ENCODE measurements around the gene GRN. TPM values are rescaled to one million over a fixed set of nuclear protein-coding genes. Genes with fewer than 3 reads are reported as not detected.

The GRN gene
- total and polyA plus RNA-seq, 2 donors (not counting 3 experiments of a cell fraction or from before 2014, with no cell fraction given) = 343 to 1,034 TPM

DNA sequence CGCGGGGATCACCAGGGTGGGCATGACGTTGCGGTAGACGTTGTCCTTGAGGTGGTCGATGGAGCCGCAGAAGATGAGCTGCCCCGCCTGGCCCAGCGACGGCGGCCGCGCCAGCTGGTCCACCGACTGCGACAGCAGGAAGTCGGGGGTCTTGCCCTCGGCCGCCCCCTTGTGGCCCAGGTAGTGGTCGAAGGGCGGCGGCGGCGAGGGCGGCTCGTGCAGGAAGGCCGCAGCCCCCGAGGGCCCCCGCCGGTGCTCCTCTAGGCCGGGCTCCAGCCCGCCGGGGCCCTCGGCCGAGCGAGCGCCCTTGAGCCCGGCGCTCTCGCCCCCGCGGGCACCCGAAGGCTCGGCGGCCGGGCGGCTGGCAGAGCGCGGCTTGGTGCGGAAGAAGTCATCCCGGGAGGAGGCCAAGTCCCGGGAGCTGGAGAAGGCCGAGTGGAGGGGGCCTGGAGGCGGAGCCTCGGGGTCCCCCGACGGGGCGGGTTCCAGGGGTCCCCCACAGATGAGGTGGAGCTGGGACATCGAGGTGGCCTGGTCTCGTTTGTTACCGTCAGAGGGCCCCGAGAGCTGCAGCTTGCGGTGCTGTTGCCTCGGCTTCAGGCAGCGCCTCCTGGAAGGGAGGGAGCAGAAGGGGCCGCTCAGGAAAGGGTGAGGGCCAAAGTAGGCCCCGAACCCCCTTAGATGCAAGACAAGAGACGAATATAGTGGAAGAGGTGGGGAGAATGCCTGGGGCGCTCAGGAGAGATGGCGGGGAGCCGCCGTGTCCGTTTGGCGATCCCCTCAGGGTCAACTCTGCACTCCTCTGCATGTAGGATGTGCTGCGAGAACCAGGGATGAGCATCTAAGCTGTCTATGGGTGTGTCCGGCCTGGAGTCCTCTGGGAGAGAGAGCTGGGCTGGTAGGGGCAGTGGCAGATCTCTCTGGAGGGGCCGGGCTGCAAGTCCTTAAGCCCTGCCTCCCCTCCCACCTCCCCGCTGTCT is 9.8 kb downstream of the GRN start:
- FAIRE-seq = no peak
- DNase-seq (ENCODE audit: low read depth, low spot score) = no peak
- Histone ChIP-seq H3K4me2 (ENCODE audit: insufficient read depth, low read length) (no peak overlapping the region), H3K9me3 (replicated peaks; ENCODE audit: control insufficient read depth, insufficient read depth, low read length) (no peaks in the 10 kb centered on the region), H4K20me1 (replicated peaks; ENCODE audit: control insufficient read depth, extremely low read depth, insufficient read depth, low read length) (no peaks in the 10 kb centered on the region), H3K4me3 (replicated peaks in 1 of 3; ENCODE audit: insufficient read depth in 1 of 3, low read depth in 1 of 3, low read length in 3 of 3) (no peak overlapping the region), H3K27me3 (ENCODE audit: control insufficient read depth in 2 of 2, insufficient read depth in 2 of 2, low read length in 2 of 2) (no peaks in the 10 kb centered on the region), H2AFZ (ENCODE audit: low read depth, low read length) (no peak overlapping the region), H3K9me1 (replicated peaks; ENCODE audit: control insufficient read depth, extremely low read depth, insufficient read depth, low read length) (no peaks in the 10 kb centered on the region), H3K4me1 (ENCODE audit: control insufficient read depth, extremely low read depth, insufficient read depth, low read length) (no peaks in the 10 kb centered on the region), H3K27ac (ENCODE audit: insufficient read depth, low read depth, low read length) (no peak overlapping the region), H3K9ac (replicated peaks; ENCODE audit: extremely low read depth, insufficient read depth, low read length) (no peak overlapping the region), H3K36me3 (ENCODE audit: control insufficient read depth in 2 of 2, extremely low read depth in 1 of 2, insufficient read depth in 2 of 2, low read length in 2 of 2) (peaks cover 6 to 31% of the 10 kb centered on the region in 2 experiments), H3K79me2 (ENCODE audit: control insufficient read depth, insufficient read depth, low read length) (no peaks in the 10 kb centered on the region)
- intact Hi-C loops (cut with micrococcal nuclease) (no loop called here), dilution Hi-C loops (cut with MboI; ENCODE audit: extremely low pct_ligation_motif_present, low sequenced_read_pairs) (no loop called here)
- no TSS peak for BruUV-seq (replicated peaks)
- POLR2A ChIA-PET = no interaction called here
- TF ChIP-seq MYC (IDR thresholded peaks at IDR 0.05; ENCODE audit: low read depth, low read length) (no peak), GATA2 (IDR thresholded peaks at IDR 0.05; ENCODE audit: insufficient read depth, insufficient read length, low read depth, low read length) (no peak)
- TF ChIP-seq, protein P1, sequence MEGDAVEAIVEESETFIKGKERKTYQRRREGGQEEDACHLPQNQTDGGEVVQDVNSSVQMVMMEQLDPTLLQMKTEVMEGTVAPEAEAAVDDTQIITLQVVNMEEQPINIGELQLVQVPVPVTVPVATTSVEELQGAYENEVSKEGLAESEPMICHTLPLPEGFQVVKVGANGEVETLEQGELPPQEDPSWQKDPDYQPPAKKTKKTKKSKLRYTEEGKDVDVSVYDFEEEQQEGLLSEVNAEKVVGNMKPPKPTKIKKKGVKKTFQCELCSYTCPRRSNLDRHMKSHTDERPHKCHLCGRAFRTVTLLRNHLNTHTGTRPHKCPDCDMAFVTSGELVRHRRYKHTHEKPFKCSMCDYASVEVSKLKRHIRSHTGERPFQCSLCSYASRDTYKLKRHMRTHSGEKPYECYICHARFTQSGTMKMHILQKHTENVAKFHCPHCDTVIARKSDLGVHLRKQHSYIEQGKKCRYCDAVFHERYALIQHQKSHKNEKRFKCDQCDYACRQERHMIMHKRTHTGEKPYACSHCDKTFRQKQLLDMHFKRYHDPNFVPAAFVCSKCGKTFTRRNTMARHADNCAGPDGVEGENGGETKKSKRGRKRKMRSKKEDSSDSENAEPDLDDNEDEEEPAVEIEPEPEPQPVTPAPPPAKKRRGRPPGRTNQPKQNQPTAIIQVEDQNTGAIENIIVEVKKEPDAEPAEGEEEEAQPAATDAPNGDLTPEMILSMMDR (IDR thresholded peaks at IDR 0.05; ENCODE audit: extremely low read depth in 1 of 2, insufficient read depth in 1 of 2, low read depth in 1 of 2, low read length in 2 of 2) = peak in 1 of 2 donors; percentile 9
- CTCF ChIA-PET = interaction anchor here (0.6 to 3.1 kb wide), 4 partner anchors 8 to 168 kb away, joined by 3 to 12 read pairs (median 4); partner anchors contain the start of genes FAM171A2 and GRN

Measured in endothelial cell of umbilical vein (primary cell).